WTC11 (cell line): ENCODE results near the gene FAM107B. TPM values are rescaled to one million over a fixed set of nuclear protein-coding genes. Genes with fewer than 3 reads are reported as not detected.

Experiments
- total RNA-seq: library from RNA; stranded (reverse); gene quantifications from 3 replicates; pipeline ENCODE4 v1.2.3, GENCODE V29; 2021

FAM107B gene
- total RNA-seq, 1 experiment from 2014 or later: 22.4 TPM

Other genes starting within 250 kb of the FAM107B start
- gene CDNF, start 63.1 kb upstream of the FAM107B start, total RNA-seq: 0.27 to 1.4 TPM (median 0.41 TPM) in 3 replicates
- 26.1 to 30.1 TPM (median 27.1 TPM) in 3 replicates for gene HSPA14, start 63.4 kb upstream of the FAM107B start, total RNA-seq
- gene MSANTD7, start 63.4 kb upstream of the FAM107B start, total RNA-seq: 13.9 to 14.6 TPM (median 14.3 TPM) in 3 replicates
- 36.4 to 41.4 TPM (median 39.9 TPM) in 3 replicates for gene SUV39H2, start 104.0 kb upstream of the FAM107B start, total RNA-seq
- gene DCLRE1C, start 179.2 kb upstream of the FAM107B start, total RNA-seq: 4.3 to 8.5 TPM (median 4.6 TPM) in 3 replicates
- not detected in 3 replicates for gene MEIG1, start 184.5 kb upstream of the FAM107B start, total RNA-seq